K562 (cell line): ENCODE results near the gene STK24. TPM values are rescaled to one million over a fixed set of nuclear protein-coding genes. Genes with fewer than 3 reads are reported as not detected.

Experiments
- ATAC-seq: fragments of 200-7000 bp; cut with Tn5 transposase; 3 replicates; pipeline ENCODE4 v1.9.1; 2020; ENCODE audit warnings: moderate library complexity
- BruUV-seq: library from RNA; stranded (reverse); fragments of 400-500 nt; replicated peaks from 2 replicates; lab custom pipeline; 2021; lab: Mats Ljungman, UMichigan
- CTCF ChIA-PET: fragments of 300-600 bp; formaldehyde crosslinking; extraction: SDS; loops from one replicate; lab custom pipeline; 2021; ENCODE audit warnings: low intra/inter-chr PET ratio; lab: Yijun Ruan, JAX
- POLR2A ChIA-PET: fragments of 300-600, 350-650 bp; sonication (Branson Sonifier 250); formaldehyde crosslinking; extraction: SDS; loops from one replicate; lab custom pipeline; 2021; ENCODE audit warnings: antibody characterized with exemption, inconsistent platforms; lab: Yijun Ruan, JAX
- DNase-seq, 4 experiments: peaks; one replicate each; pipeline versions ENCODE4 v3.0.0 to v3.0.0-alpha.2; 2011 to 2018; ENCODE audit warnings: low spot score in 3 of 4, mixed read lengths in 3 of 4; ENCODE audit errors: extremely low read depth in 1 of 4
- FAIRE-seq: peaks from 2 replicates; lab custom pipeline; 2011; peaks lifted over from hg19 to GRCh38; lab: Jason Lieb, UNC
- H2AFZ ChIP-seq: 2 replicates; pipeline ENCODE4 v1.6.0; 2011; ENCODE audit warnings: low read depth, low read length, control low read depth, inconsistent platforms
- H3K27ac ChIP-seq: fragments of 200-600 bp; 3 replicates; pipeline ENCODE4 v1.8.0; 2011; ENCODE audit warnings: low read depth, mild to moderate bottlenecking, control low read depth, inconsistent platforms, low read length, moderate library complexity, mixed read lengths; ENCODE audit errors: extremely low read depth
- H3K27me3 ChIP-seq, 2 experiments: fragments of 300-600 bp in 1 of 2; 2 replicates in 1 of 2; 3 replicates in 1 of 2; pipeline versions ENCODE4 v1.6.0 to v1.8.0; 2011; ENCODE audit warnings: inconsistent platforms in 2 of 2, low read length in 2 of 2, mild to moderate bottlenecking in 1 of 2, mixed read lengths in 1 of 2, moderate library complexity in 1 of 2; ENCODE audit not compliant: control insufficient read depth in 2 of 2, insufficient read depth in 2 of 2
- H3K36me3 ChIP-seq: fragments of 300-600 bp; 3 replicates; pipeline ENCODE4 v1.8.0; 2011; ENCODE audit warnings: mild to moderate bottlenecking, low read length, inconsistent platforms; ENCODE audit not compliant: control insufficient read depth, insufficient read depth
- H3K4me1 ChIP-seq, 2 experiments: fragments of 200-600 bp in 1 of 2; replicated peaks in 1 of 2; 2 replicates in 1 of 2; 3 replicates in 1 of 2; pipeline versions ENCODE4 v1.5.1 to v1.8.0; 2011; ENCODE audit warnings: inconsistent platforms in 2 of 2, low read length in 2 of 2, mild to moderate bottlenecking in 1 of 2, mixed read lengths in 1 of 2, moderate library complexity in 1 of 2; ENCODE audit not compliant: control insufficient read depth in 2 of 2, insufficient read depth in 2 of 2
- H3K4me2 ChIP-seq: 2 replicates; pipeline ENCODE4 v1.6.1; 2011; ENCODE audit warnings: low read length, control low read depth, inconsistent platforms, mixed read lengths; ENCODE audit not compliant: insufficient read depth
- H3K4me3 ChIP-seq: fragments of 200-600 bp; sonication (generic), shearing (Covaris generic); 2 replicates; pipeline ENCODE4 v1.5.1; 2016; ENCODE audit warnings: control low read depth, inconsistent platforms
- H3K79me2 ChIP-seq: fragments of 200-600 bp; 3 replicates; pipeline ENCODE4 v1.8.0; 2011; ENCODE audit warnings: low read length, inconsistent platforms; ENCODE audit not compliant: control insufficient read depth, insufficient read depth
- H3K9ac ChIP-seq, 2 experiments: 2 replicates each; pipeline versions ENCODE4 v1.6.0 to v1.6.1; 2011; ENCODE audit warnings: low read depth in 2 of 2, low read length in 2 of 2, control low read depth in 1 of 2, inconsistent platforms in 1 of 2, mild to moderate bottlenecking in 1 of 2, mixed read lengths in 1 of 2; ENCODE audit not compliant: insufficient read depth in 1 of 2
- H3K9me1 ChIP-seq: one replicate; pipeline ENCODE4 v1.6.0; 2011; ENCODE audit warnings: inconsistent platforms, mild to moderate bottlenecking, low read length, moderate library complexity; ENCODE audit not compliant: control insufficient read depth, insufficient read depth
- H3K9me3 ChIP-seq: replicated peaks from 2 replicates; pipeline ENCODE4 v1.5.1; 2011; ENCODE audit warnings: low read depth, low read length, inconsistent platforms; ENCODE audit not compliant: control insufficient read depth, insufficient read depth
- H4K20me1 ChIP-seq: replicated peaks from 2 replicates; pipeline ENCODE4 v1.6.1; 2011; ENCODE audit warnings: low read length, inconsistent platforms, mixed read lengths; ENCODE audit not compliant: control insufficient read depth, insufficient read depth
- ASH1L ChIP-seq: fragments of 450-650 bp; IDR thresholded peaks from 2 replicates; pipeline ENCODE4 v1.6.1; 2018; ENCODE audit warnings: borderline replicate concordance, mild to moderate bottlenecking, low read depth; ENCODE audit not compliant: partially characterized antibody
- BRCA1 ChIP-seq, 2 experiments: fragments of 450-650 bp in 1 of 2; sonication (generic) in 1 of 2; formaldehyde crosslinking in 1 of 2; IDR thresholded peaks; 2 replicates each; pipeline versions ENCODE4 v1.5.0 to v1.6.1; 2017 to 2020; ENCODE audit warnings: mild to moderate bottlenecking in 1 of 2, missing genetic modification reagents in 1 of 2
- CBX3 ChIP-seq, 2 experiments: IDR thresholded peaks; 1 replicate in 1 of 2; 2 replicates in 1 of 2; pipeline ENCODE4 v1.6.1; 2012; ENCODE audit warnings: inconsistent platforms in 2 of 2, low read length in 2 of 2, borderline replicate concordance in 1 of 2, control low read depth in 1 of 2
- CLOCK ChIP-seq: fragments of 250-450 bp; sonication (Bioruptor Pico); IDR thresholded peaks from 2 replicates; pipeline ENCODE4 v1.4.0; 2020; ENCODE audit warnings: mild to moderate bottlenecking, moderate library complexity, borderline replicate concordance
- MCM7 ChIP-seq, 2 experiments: fragments of 450-650 bp; IDR thresholded peaks; 2 replicates each; pipeline ENCODE4 v1.6.1; 2016 to 2018
- NFYB ChIP-seq: IDR thresholded peaks from 2 replicates; pipeline ENCODE4 v1.6.1; 2011; ENCODE audit warnings: mild to moderate bottlenecking, moderate library complexity; ENCODE audit not compliant: insufficient read length; ENCODE audit errors: extremely low read depth
- RFX1 ChIP-seq: fragments of 450-650 bp; IDR thresholded peaks from 2 replicates; pipeline ENCODE4 v1.6.1; 2016; ENCODE audit warnings: mild to moderate bottlenecking, moderate library complexity
- SAFB ChIP-seq: fragments of 200-400 bp; formaldehyde crosslinking; IDR thresholded peaks from 2 replicates; pipeline ENCODE4 v1.6.1; 2017; ENCODE audit warnings: low read depth, low read length, borderline replicate concordance
- SIN3A ChIP-seq, 2 experiments: fragments of 150-350 bp in 1 of 2; IDR thresholded peaks; 2 replicates each; pipeline ENCODE4 v1.6.1; 2011 to 2016; ENCODE audit warnings: borderline replicate concordance in 2 of 2, low read depth in 2 of 2, low read length in 2 of 2, mild to moderate bottlenecking in 2 of 2, moderate library complexity in 2 of 2; ENCODE audit not compliant: control insufficient read depth in 1 of 2
- SP2 ChIP-seq: IDR thresholded peaks from 2 replicates; pipeline ENCODE4 v1.6.1; 2011; ENCODE audit warnings: mild to moderate bottlenecking, low read depth, low read length, moderate library complexity; ENCODE audit not compliant: poor library complexity, severe bottlenecking; ENCODE audit errors: extremely low read depth
- THRAP3 ChIP-seq: fragments of 450-650 bp; IDR thresholded peaks from 2 replicates; pipeline ENCODE4 v1.6.1; 2016; ENCODE audit warnings: mild to moderate bottlenecking, inconsistent platforms, borderline replicate concordance
- ZBTB17 ChIP-seq: fragments of 450-650 bp; formaldehyde crosslinking; IDR thresholded peaks from 2 replicates; pipeline ENCODE4 v1.4.0; 2020; ENCODE audit warnings: mild to moderate bottlenecking
- ZFP36 ChIP-seq: fragments of 150-350 bp; IDR thresholded peaks from 2 replicates; pipeline ENCODE4 v1.6.1; 2018; ENCODE audit warnings: low read length, low read depth; ENCODE audit not compliant: partially characterized antibody
- ZNF3 ChIP-seq: fragments of 250-450 bp; sonication (Bioruptor Pico); IDR thresholded peaks from 2 replicates; pipeline ENCODE4 v1.5.0; 2021; ENCODE audit warnings: mild to moderate bottlenecking, moderate library complexity
- ZNF518B ChIP-seq: fragments of 250-450 bp; sonication (Bioruptor Pico); IDR thresholded peaks from 2 replicates; pipeline ENCODE4 v1.5.0; 2021; ENCODE audit warnings: mild to moderate bottlenecking, moderate library complexity
- WGBS: fragments of 100-300 bp; shearing (Covaris generic); methylation state at CpG from one replicate; pipeline ENCODE4 v1.1.6; 2016; ENCODE audit warnings: low coverage, mixed read lengths; ENCODE audit not compliant: insufficient coverage; ENCODE audit errors: missing lambda C conversion rate; 5-methylcytosine and 5-hydroxymethylcytosine counted together
- in situ Hi-C: fragments of 300-500 bp; cut with MboI; formaldehyde crosslinking; loops from 4 replicates; pipeline ENCODE4 v1.15.0; 2018; ENCODE audit warnings: inconsistent platforms, mixed read lengths
- intact Hi-C: fragments of 100-400 bp; cut with micrococcal nuclease; formaldehyde crosslinking; loops from 2 replicates; pipeline ENCODE4 v1.14.2; 2022
- polyA plus RNA-seq, 8 experiments: library from polyadenylated mRNA; depleted of rRNA in 4 of 8; stranded (reverse) in 5 of 8; unstranded in 3 of 8; fragments of >200 nt; fragmentation: Nextera tagmentation in 2 of 8; fragmentation: Illumina TruSeq in 1 of 8; extraction: Ambion mirVana in 2 of 8; extraction: Trizol in 1 of 8; gene quantifications; 2 replicates each; pipeline versions ENCODE4 v1.2.1 to v1.2.3, GENCODE V29; 2011 to 2014; ENCODE audit warnings: inconsistent platforms in 1 of 8, missing spikeins in 1 of 8
- total RNA-seq, 7 experiments: library from RNA; depleted of rRNA in 6 of 7; stranded (reverse); fragments of >200 nt in 6 of 7; fragmentation: Illumina TruSeq in 2 of 7; extraction: Trizol in 2 of 7; gene quantifications; 2 replicates each; pipeline versions ENCODE4 v1.2.1 to v1.2.3, GENCODE V29; 2011 to 2021; ENCODE audit warnings: low replicate concordance in 1 of 7

Gene STK24
- total and polyA plus RNA-seq, 9 of the 15 experiments (the other 6 are each of a cell fraction or from before 2014, with no cell fraction given): 3.8 to 78.4 (median 28.2) TPM

GRCh38 chr13:98406427-98406826, 170.5 kb downstream of the STK24 start:
- DNase-seq (no peak), FAIRE-seq (no peak), ATAC-seq (no peak)
- no peak overlapping the region for H3K27ac ChIP-seq
- 2% methylated on average over 9 of the region's 9 CpGs for WGBS
- H3K4me1 ChIP-seq: no peaks in the 10 kb centered on the region
- H3K4me3 ChIP-seq: no peak overlapping the region
- H2AFZ ChIP-seq: no peak overlapping the region
- peaks cover 21 to 52% of the 10 kb centered on the region in 2 experiments for H3K27me3 ChIP-seq
- H3K9me1 ChIP-seq: no peaks in the 10 kb centered on the region
- ChIA-PET CTCF (no interaction called here), POLR2A (interaction anchor here (0.8 kb wide), 1 partner anchor 364 kb away, joined by 3 read pairs; no protein-coding TSS in a partner anchor)
- H3K36me3 ChIP-seq: no peaks in the 10 kb centered on the region
- H4K20me1 ChIP-seq: no peaks in the 10 kb centered on the region
- H3K9ac ChIP-seq: no peak overlapping the region
- H3K4me2 ChIP-seq: no peak overlapping the region
- intact Hi-C loops: no loop called here
- no TSS peak for BruUV-seq
- no peaks in the 10 kb centered on the region for H3K79me2 ChIP-seq
- in situ Hi-C loops: no loop called here
- H3K9me3 ChIP-seq: no peaks in the 10 kb centered on the region
- TF ChIP-seq THRAP3: no peak
- TF ChIP-seq ZNF3 (CRISPR knock-in tag): no peak
- TF ChIP-seq RFX1: no peak
- no peak for TF ChIP-seq ASH1L
- TF ChIP-seq SP2: no peak
- TF ChIP-seq ZFP36: no peak
- no peak for TF ChIP-seq CLOCK (CRISPR knock-in tag)
- TF ChIP-seq SIN3A (IDR thresholded peaks at IDR 0.05; ENCODE audit: borderline replicate concordance in 2 of 2, control insufficient read depth in 1 of 2, low read depth in 2 of 2, low read length in 2 of 2): no peak
- no peak for TF ChIP-seq NFYB
- TF ChIP-seq MCM7 (IDR thresholded peaks at IDR 0.05): no peak
- TF ChIP-seq CBX3 (IDR thresholded peaks at IDR 0.05; ENCODE audit: borderline replicate concordance in 1 of 2, low read length in 2 of 2): no peak
- no peak for TF ChIP-seq BRCA1 (IDR thresholded peaks at IDR 0.05)
- no peak for TF ChIP-seq BRCA1 (CRISPR knock-in tag; IDR thresholded peaks at IDR 0.05)
- TF ChIP-seq SAFB: no peak
- no peak for TF ChIP-seq ZNF518B (CRISPR knock-in tag)
- no peak for TF ChIP-seq ZBTB17 (CRISPR knock-in tag)
